ENCODE measurements around the gene DYNC1H1.

DNA sequence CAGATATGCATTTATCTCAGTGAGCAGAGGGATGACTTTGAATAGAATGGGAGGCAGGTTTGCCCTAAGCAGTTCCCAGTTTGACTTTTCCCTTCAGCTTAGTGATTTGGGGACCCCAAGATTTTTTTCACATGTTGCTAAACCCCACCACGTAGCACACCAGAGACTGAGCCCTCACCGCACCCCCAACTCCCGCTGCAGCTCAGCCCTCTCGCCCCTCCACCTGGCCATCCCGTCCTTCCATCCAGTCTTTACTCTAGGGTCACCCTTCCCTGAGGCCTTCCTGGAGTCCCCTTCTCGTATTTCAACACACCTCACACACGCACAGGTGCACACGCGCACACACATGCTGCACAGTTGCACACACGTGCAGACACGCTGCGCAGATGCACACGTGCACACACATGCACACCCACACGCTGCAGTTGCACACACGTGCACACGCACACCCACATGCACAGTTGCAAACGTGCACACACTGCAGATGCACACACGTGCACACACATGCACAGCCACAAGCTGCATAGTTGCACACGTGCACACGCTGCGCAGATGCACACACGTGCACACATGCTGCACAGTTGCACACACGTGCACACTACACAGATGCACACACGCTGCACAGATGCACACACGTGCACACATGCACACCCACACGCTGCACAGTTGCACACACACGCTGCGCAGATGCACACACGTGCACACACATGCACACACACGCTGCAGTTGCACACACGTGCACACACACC lies 92.5 kb downstream of the DYNC1H1 start:
- TF ChIP-seq, protein P1, sequence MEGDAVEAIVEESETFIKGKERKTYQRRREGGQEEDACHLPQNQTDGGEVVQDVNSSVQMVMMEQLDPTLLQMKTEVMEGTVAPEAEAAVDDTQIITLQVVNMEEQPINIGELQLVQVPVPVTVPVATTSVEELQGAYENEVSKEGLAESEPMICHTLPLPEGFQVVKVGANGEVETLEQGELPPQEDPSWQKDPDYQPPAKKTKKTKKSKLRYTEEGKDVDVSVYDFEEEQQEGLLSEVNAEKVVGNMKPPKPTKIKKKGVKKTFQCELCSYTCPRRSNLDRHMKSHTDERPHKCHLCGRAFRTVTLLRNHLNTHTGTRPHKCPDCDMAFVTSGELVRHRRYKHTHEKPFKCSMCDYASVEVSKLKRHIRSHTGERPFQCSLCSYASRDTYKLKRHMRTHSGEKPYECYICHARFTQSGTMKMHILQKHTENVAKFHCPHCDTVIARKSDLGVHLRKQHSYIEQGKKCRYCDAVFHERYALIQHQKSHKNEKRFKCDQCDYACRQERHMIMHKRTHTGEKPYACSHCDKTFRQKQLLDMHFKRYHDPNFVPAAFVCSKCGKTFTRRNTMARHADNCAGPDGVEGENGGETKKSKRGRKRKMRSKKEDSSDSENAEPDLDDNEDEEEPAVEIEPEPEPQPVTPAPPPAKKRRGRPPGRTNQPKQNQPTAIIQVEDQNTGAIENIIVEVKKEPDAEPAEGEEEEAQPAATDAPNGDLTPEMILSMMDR (IDR thresholded peaks at IDR 0.05; ENCODE audit: low read depth, low read length, poor library complexity, severe bottlenecking), result no peak
- TF ChIP-seq EZH2phosphoT487 (IDR thresholded peaks at IDR 0.05; ENCODE audit: borderline replicate concordance, low read length), result no peak
